Measurements from ENCODE around the gene GFPT1. TPM values are rescaled to one million over a fixed set of nuclear protein-coding genes. Genes with fewer than 3 reads are reported as not detected.

Gene GFPT1
- 100 to 1,000 TPM; 218 to 289 TPM for total RNA-seq

- intact Hi-C loops (cut with DNase I): no loop called here
- Histone ChIP-seq H3K27me3 (no peaks in the 10 kb centered on the region), H3K36me3 (no peaks in the 10 kb centered on the region), H3K27ac (peak within 1 kb of the TSS; percentile 84), H3K4me3 (peak within 1 kb of the TSS; percentile 77), H3K9ac (ENCODE audit: low read depth in 2 of 2, low read length in 2 of 2) (peak within 1 kb of the TSS; percentile 94 to 97), H3K4me1 (peaks cover 11% of the 10 kb centered on the region), H3K9me3 (no peaks in the 10 kb centered on the region)
- no peak for TF ChIP-seq CTCF (IDR thresholded peaks at IDR 0.05)
- DNase-seq: peak; percentile 96
These were observed at the start of gene GFPT1 for GRCh38 chr2:69386789-69387734. GFPT1 (minus strand) TSS chr2:69387227; CDS start chr2:69387071, 156 bp downstream.

- peaks cover 4% of the 10 kb centered on the region for H3K4me1 ChIP-seq
- H3K27ac ChIP-seq: peak overlapping the region; percentile 99
- H3K9ac ChIP-seq (ENCODE audit: low read depth in 2 of 2, low read length in 2 of 2): peak overlapping the region; percentile 89 to 92
- no peaks in the 10 kb centered on the region for H3K27me3 ChIP-seq
- peak; percentile 28 for DNase-seq
- no peak for TF ChIP-seq CTCF (IDR thresholded peaks at IDR 0.05)
- no peaks in the 10 kb centered on the region for H3K9me3 ChIP-seq
- no peaks in the 10 kb centered on the region for H3K36me3 ChIP-seq
- H3K4me3 ChIP-seq: peak overlapping the region; percentile 81
- intact Hi-C loops (cut with DNase I): no loop called here
These were observed 49.5 kb upstream of the GFPT1 start for GRCh38 chr2:69436596-69436937.

GRCh38 chr2:69434753-69435152 lies 47.7 kb upstream of the GFPT1 start:
- Histone ChIP-seq H3K27me3 (no peaks in the 10 kb centered on the region), H3K27ac (no peak overlapping the region), H3K4me3 (no peak overlapping the region), H3K4me1 (peaks cover 4% of the 10 kb centered on the region), H3K9ac (ENCODE audit: low read depth in 2 of 2, low read length in 2 of 2) (no peak overlapping the region), H3K9me3 (no peaks in the 10 kb centered on the region), H3K36me3 (no peaks in the 10 kb centered on the region)
- intact Hi-C loops (cut with DNase I): no loop called here
- TF ChIP-seq CTCF (IDR thresholded peaks at IDR 0.05): no peak
- DNase-seq: no peak

- TF ChIP-seq CTCF (IDR thresholded peaks at IDR 0.05): no peak
- intact Hi-C loops (cut with DNase I): no loop called here
- no peak overlapping the region for H3K4me3 ChIP-seq
- no peak for DNase-seq
- H3K4me1 ChIP-seq: no peaks in the 10 kb centered on the region
- no peak overlapping the region for H3K9ac ChIP-seq (ENCODE audit: low read depth in 2 of 2, low read length in 2 of 2)
- H3K9me3 ChIP-seq: no peaks in the 10 kb centered on the region
- H3K27me3 ChIP-seq: no peaks in the 10 kb centered on the region
- no peak overlapping the region for H3K27ac ChIP-seq
- no peaks in the 10 kb centered on the region for H3K36me3 ChIP-seq
These were observed 42.6 kb upstream of the GFPT1 start for GRCh38 chr2:69429491-69430183.

- Histone ChIP-seq H3K4me1 (no peaks in the 10 kb centered on the region), H3K9me3 (no peaks in the 10 kb centered on the region), H3K4me3 (no peak overlapping the region), H3K9ac (ENCODE audit: low read depth in 2 of 2, low read length in 2 of 2) (no peak overlapping the region), H3K27ac (no peak overlapping the region), H3K36me3 (no peaks in the 10 kb centered on the region), H3K27me3 (no peaks in the 10 kb centered on the region)
- DNase-seq: no peak
- no peak for TF ChIP-seq CTCF (IDR thresholded peaks at IDR 0.05)
- intact Hi-C loops (cut with DNase I): no loop called here
These were observed 42.0 kb upstream of the GFPT1 start for GRCh38 chr2:69428981-69429380.
